Cerebellar cortex (tissue), 1 donor: ENCODE measurements around the gene EXOC4.

Experiments
- DNase-seq: peaks from one replicate; pipeline ENCODE4 v3.0.0-alpha.2; 2015; ENCODE audit warnings: low spot score

EXOC4 gene

DNA sequence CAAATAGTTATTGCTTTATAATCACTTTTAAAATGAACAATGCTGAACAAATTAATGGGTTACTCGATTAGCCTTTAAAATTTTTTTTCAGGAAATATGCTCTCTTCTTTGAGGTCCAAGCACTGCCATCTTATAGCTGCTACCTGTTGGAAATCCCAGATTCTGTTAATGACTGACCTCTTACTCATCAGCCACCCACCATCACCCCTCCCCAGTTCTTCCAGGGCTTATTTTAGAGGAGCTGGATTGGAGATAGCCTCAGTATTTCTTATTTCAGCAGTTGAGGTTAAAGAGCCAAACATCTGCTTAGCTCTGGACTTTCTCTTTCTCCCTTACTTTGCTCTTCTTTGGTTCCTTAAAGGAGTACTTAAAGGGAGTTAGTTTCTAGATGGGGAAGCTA, 420.0 kb downstream of the EXOC4 start:
- DNase-seq = no peak

- DNase-seq = no peak
Observed at GRCh38 chr7:133674079-133674763, 421.3 kb downstream of the EXOC4 start.

- DNase-seq = no peak
Observed at GRCh38 chr7:133675510-133676218, 422.8 kb downstream of the EXOC4 start.

DNA sequence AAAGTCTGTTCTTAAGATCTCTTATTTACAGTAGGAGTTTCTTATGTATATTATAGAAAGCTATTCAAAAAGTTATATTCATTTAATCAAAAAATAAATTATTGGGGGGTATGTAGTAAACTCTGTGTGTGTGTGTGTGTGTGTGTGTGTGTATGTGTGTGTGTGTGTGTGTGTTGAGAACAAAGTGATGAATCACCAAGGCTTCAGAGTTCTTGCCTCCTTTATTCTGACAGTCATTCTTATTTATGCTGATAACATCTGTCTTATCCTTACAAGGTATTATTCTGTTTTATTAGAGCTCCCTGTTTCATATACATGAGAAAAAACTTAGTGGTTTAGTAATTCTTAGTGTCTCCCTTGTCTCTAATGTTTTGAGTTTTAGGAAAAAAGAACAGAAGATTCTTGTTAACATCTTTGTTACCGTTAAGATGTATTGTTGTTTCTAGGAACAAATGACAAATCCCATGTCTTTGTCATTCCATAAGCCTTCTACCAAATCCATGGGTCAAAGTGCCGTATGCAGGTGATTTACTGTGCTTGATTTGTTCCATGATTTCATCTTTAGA, 424.0 kb downstream of the EXOC4 start:
- no peak for DNase-seq

GRCh38 chr7:133678137-133678814, 425.4 kb downstream of the EXOC4 start:
- no peak for DNase-seq

DNA sequence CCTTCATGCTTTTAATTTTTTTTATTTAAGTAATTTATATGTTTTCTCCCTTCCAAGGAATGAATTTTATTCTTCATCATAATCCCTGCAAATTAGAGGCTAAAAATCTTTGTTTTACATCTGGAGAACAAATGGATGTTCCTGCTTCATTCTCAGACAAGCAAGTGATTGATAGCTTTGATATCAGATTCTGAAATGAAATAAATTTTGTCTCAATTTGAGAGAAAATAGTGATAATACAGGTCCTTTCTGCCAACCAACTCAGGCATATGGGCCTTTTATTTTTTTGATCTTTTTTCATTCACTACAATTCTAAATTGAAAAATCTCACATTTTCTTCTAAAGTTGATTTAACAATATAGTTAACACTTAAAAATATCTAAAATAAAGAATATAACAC, 427.1 kb downstream of the EXOC4 start:
- no peak for DNase-seq

DNA sequence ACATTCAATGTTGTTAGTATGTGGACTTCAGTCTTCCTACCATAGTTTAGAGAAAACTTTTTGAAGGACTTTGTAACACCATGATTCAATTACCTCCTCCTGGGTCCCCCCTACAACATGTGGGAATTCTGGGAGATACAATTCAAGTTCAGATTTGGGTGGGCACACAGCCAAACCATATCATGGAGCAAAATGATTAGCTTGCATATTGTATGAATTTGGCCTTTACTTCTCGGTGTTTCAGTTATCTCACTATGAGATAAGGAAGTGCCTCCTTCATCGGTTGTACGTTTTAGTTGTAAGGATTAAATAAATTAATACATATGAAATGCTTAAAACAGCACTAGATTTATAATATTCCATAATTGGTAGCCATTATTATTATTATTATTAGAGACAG, 428.7 kb downstream of the EXOC4 start:
- DNase-seq = no peak

DNA sequence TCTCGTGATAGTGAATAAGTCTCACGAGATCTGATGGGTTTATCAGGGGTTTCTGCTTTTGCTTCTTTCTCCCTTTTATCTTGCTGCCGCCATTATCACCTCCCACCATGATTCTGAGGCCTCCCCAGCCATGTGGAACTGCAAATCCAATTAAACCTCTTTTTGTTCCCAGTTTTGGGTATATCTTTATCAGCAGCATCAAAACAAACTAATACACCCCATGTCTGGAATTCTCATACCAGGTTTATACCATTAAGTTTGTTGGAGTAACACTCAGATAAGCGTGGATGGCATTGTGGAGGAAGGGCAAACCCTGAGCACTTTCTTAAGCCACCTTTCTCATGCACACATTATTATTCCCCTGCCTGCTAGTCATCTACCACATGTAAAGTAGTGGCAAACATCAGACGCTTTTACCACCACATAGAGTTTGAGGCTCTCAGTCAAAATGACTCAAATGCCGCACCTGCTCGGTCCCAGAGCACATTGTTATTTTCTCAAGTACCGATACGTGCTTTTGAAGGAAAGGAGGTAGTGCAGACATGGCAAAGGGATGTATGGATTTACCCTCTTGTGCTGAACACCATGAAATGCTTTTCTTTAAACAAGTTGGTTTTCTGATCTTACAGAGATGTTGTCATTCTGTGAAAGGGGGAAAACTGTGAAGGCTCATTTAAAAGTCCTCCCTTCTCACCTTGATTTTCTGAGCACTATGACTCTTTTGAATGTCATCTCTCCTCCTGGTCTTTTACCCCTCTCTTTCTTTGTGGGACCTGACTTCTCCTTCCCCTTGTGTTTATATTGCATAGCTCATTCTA, 429.7 kb downstream of the EXOC4 start:
- no peak for DNase-seq

DNA sequence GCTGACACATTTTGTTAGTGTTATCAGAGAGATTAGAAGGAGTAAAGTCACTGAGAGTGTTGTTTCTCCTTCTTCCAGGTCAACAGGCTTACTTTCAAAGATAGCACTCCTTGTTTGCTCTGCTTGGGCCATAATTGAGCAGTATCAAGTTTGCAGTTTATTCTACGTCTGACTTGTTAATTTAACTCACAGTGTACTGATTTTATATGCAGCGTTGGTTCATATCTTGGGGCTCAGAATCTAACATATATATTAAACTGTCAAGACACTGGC, 430.2 kb downstream of the EXOC4 start:
- no peak for DNase-seq

DNA sequence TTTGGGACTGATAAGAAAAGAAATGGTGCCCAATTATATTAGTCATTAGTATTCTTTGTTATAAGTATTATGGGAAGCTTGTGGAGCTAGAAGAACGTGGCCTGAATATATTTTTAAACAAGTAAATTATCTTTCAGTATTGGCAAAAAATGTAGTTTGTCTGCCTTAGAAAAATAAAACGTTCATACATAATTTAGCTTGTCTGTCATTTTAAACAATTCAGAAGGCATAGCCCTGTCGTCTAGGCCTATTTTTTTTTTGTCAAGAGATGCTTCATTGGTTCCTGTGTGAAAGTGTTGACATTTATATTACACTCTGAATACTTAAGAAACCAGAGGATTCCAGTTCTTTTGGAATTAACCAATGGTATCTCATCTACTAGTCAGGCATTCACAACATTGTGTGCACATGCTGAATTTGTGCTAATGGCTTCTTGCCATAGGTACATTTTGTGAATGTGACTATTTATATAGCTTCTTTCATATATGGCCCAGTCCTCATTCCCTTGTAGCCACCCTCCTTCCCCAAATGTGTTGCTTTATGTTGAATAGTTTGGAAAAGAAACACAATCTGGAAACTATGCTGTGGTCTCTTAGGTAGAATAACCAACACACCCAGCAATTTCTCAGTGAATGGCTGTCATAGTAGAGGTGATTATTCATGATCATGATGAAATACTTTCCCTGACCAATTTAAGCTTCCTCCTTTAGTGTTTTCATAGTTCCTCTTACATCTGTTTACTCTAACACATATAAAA, 435.8 kb downstream of the EXOC4 start:
- no peak for DNase-seq

GRCh38 chr7:133690740-133691139, 437.9 kb downstream of the EXOC4 start:
- no peak for DNase-seq

- no peak for DNase-seq
Observed at GRCh38 chr7:133691727-133692610, 439.1 kb downstream of the EXOC4 start.

DNA sequence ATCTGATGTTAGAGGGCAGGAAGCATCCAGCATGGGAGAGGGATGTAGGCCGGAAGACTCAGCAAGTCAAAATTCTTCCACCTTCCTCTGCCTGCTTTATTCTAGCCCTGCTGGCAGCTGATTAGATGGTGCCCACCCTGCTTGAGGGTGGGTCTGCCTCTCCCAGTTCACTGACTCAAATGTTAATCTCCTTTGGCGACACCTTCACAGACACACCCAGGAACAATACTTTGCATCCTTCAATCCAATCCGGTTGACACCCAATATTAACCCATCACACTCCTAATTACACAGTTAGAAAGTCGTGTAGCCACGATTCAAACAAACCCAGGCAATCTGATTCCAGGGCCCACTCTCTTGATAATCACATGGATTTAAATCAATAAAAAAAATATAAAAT, 440.4 kb downstream of the EXOC4 start:
- no peak for DNase-seq

DNA sequence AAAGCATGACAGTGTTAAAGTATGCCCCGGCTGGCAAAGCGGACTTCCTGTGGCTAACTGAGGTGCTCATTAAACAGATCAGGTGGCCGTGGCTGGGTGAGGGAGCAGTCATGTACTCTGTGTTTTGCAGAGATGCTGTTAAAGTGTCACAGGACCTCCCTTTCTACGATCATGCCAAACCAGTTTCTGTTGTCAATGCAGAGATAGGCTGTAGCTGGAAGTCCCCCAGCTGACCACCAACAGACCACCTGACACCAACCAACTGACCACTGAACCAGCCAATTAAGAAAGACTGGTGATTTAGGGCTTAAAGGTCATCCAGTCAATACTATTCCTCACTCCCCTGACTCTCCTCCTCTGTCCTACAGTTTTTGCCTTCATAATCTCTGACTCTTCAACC, 443.2 kb downstream of the EXOC4 start:
- DNase-seq = no peak

DNA sequence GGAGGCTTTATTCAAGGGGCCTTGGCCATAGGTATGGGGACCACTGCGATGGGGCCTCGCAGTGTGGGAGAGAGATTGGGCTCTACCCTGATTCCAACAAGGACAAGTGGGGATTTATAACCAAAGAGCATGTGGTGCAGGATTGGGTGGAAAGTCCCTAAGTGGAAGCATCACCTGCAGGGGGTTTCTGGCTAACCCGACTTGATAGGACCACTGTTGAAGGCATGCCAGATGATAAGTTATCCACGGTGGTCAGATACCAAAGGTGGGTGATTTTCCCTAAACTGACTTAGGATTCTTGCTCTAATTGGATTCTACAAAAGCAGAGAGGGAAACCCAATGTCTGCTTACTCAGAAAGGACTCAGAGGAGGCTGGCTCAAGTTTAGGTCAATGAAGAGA, 444.7 kb downstream of the EXOC4 start:
- DNase-seq = no peak

GRCh38 chr7:133698127-133698526, 445.2 kb downstream of the EXOC4 start:
- DNase-seq = no peak

- DNase-seq = no peak
Observed at GRCh38 chr7:133699386-133699785, 446.5 kb downstream of the EXOC4 start.

GRCh38 chr7:133702078-133702477, 449.2 kb downstream of the EXOC4 start:
- no peak for DNase-seq

DNA sequence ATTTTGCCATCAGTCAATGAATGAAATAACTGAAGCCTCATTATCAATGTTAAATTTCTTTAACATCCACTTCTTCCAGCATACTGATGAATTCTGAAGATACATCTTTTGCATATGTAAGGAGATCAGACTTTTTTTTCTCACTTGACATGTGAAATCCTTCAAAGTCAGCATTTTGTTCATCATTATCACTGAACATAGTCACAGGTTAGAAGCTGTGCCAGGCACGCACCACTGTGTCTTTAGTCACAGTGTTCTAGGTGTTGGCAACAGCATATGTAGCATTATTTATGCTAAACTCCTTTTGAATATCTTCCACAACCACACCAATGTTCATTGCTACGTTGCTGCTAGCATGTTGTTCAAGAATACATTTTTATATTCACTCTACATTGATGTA, 450.1 kb downstream of the EXOC4 start:
- DNase-seq = no peak

GRCh38 chr7:133703547-133703946, 450.7 kb downstream of the EXOC4 start:
- DNase-seq = no peak

- no peak for DNase-seq
Observed at GRCh38 chr7:133704453-133704852, 451.6 kb downstream of the EXOC4 start.
